Middle frontal gyrus (tissue), 1 donor: ENCODE data around the gene C3orf18.

ENCODE experiments used
- DNase-seq: peaks from one replicate; pipeline ENCODE4 v3.0.0-alpha.2; 2015; ENCODE audit warnings: low spot score; ENCODE audit errors: extremely low spot score

The C3orf18 gene

GRCh38 chr3:50580683-50581458 lies 13.3 kb upstream of the C3orf18 start:
- no peak for DNase-seq

DNA sequence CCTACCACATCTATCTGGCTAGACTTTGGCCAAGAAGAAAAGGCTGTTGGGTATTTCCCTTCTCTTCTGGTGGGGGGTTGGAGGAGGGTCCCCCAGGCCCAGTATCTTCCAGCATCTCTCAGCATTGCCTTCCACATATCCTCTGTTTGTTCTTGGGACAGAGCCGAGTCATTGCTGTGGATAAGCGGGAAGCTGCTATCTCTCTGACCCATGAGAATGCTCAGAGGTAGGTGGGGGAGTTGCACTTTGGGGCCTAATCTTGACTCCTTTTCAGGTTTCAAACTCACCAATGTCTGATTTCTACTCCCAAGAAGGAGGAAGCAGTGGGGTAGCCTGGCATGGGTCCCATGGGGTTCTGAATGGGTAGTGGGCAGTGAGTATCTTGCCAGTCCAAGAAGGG lies 9.8 kb upstream of the C3orf18 start:
- no peak for DNase-seq

- DNase-seq: no peak
Measured at GRCh38 chr3:50575372-50575771, 7.8 kb upstream of the C3orf18 start.

GRCh38 chr3:50574444-50574831 lies 6.9 kb upstream of the C3orf18 start:
- no peak for DNase-seq

GRCh38 chr3:50573566-50574443 lies 6.3 kb upstream of the C3orf18 start:
- no peak for DNase-seq

DNA sequence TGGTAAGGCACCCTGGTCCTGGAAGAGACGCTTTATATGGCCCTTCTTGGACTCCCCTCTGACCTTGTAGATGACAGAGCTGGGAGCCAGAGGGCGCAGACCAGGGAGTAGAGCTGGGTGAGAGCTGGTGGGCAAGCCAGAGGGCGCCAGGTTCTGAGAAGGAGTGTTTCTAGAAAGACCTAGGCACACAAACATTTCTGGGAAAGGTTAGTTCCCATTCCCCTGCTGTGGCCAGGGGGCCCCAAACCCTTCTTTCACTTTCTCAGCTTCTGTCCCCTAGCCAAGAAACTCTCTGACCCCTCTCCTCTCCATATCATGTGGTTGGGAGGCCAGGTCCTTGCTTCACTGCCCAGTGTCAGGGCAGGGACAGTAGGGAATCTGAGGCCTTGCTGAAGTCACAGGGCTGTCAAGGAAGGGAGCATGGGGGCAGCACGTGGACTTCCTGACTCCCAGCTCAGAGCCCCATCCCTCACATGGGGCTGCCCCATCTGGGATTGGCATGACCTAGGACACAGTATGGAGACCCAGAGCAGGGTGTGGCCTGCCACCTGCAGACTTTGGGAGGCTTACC lies 5.3 kb upstream of the C3orf18 start:
- DNase-seq: no peak

DNA sequence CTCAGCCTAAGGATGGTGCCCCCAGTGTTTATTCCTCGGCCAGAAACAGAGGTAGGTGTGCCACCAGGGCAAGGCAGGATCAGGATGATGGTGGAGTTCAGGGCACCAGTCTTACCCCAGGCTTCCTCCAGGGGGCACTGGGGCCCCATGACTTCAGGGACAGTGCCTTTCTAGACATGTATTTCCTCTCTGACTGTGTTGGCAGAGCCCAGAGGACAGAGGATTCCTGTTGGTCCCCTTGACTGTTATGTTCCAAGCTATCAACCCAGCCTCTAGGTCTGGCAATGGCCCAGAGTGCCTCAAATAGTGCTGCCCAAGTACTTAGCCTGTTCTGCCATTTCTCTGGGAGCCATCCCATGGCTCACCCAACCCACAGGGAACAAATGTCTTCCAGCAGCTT lies 4.6 kb upstream of the C3orf18 start:
- peak; percentile 12 for DNase-seq

DNA sequence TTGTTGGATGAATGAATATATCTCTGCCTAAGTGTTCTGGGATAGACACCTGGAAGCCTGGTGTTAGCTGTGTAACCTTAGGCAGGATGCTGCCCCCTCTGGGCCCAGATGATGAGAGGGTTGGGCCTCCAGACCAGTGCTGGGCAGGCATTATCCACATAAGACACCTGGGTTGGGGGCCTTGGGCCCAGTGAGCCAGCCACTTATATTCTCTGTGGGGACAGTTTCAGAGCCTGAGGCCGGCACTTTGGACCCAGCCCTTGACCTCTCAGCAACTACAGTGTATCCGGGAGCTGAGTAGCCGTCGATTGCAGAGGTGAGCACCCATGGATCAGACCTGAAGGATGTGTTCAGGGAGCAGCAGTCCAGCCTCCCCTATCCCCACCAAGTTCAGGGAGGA lies 3.9 kb upstream of the C3orf18 start:
- DNase-seq: no peak

GRCh38 chr3:50570508-50571279 lies 3.1 kb upstream of the C3orf18 start:
- DNase-seq: no peak

DNA sequence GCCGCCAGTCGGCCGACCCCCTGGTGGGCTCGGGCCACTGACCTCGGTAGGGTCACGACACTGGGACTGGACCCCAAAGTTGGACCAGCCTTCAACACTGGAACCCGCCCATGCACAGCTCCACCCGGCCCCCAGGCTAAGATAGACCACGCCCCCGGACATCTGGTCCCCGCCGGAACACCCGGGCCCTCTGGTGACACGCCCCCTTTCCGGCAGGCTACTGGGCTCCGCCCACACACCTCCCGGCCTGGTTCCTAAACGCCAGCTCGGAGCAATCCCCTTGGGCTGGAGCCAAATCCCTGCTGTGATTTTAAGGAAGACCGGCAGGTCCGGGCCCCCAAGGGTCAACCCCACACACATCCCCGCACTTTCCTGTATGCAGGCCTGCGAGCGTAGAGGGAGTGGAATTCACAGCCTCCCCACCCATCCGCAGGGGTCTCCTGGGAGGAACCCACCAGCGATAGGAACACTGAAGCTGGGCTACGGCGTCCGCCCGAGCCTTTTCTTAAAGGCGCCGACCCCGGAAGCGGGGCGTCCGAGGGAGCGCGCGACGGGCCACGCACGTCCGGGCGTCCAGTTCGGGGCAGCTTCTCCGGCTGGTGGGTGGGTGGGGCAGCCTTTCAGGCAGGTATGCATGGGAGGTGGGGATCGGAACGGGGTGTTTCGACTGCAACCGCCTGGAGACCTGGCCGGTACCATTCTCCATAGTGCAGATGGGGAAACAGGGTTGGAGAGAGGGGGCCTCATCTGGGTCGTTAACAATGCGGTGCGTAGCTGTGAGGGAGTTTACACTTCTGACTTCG lies 1.6 kb upstream of the C3orf18 start, which contains the start of gene HEMK1:
Gene HEMK1 (plus strand): TSS at position 576 of the 803 bp plus-strand sequence. CDS start 1,583 bp downstream, outside the sequence.
- DNase-seq: peak; percentile 86

- no peak for DNase-seq
Measured at GRCh38 chr3:50567011-50567385, 549 bp downstream of the C3orf18 start.

DNA sequence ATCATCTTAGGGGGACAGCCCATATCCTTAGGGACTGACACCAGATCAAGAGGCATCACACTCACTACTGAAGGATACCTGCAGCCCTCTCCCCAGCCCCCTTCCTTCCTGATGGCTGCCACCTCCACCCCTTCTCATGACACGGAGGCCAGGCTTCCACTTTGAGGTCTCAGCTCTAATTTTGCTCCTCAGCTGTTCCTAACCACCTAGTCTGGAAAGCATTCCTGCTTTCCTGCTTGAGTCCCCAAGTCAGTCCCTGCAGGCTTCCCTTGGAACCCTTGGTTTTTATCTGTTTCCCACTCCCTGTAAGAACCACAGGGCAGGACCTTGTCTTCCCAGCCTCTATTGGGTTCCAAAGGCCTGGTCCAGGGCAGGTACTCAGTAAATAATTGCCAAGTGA lies 3.2 kb downstream of the C3orf18 start:
- no peak for DNase-seq

DNA sequence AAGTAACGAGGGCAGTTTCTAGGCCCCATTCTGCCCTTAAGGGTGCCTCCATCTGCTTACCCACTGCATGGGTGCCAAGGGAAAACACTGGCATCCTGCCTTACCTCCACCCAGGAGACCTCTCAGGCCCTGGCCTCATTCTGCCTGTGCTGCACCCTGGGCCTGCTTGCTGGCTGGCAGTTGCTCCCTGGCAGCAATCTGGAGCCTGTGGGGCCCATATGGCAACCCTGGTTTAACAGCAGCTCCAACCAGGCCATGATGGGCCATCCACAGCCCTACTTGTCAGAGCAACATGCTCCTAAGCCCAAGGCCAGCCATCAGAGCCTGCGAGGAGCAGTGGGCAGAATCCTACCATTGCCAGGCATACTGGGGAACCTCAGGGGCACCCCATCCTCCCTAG lies 3.7 kb downstream of the C3orf18 start:
- no peak for DNase-seq

GRCh38 chr3:50562861-50563260 lies 4.7 kb downstream of the C3orf18 start:
- DNase-seq: no peak

DNA sequence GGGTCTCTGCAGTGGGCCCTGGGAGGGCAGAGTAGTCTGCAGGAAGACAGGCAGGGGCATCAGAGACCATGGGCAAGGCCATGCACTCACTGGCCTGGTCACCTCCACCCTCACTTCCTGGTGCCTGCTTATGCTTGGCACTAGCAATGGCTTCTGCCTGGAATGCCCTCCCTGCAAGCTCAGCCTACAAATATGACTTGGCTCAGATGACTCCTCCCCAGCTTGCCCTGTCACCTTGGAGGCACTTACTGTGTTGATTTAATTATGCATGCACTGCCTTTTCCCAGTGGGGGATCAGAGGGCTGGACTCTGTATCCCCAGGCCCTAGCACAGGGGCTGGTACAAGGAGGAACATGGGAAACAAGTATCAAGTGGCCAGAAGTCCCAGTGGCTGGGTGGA lies 7.8 kb downstream of the C3orf18 start:
- no peak for DNase-seq

DNA sequence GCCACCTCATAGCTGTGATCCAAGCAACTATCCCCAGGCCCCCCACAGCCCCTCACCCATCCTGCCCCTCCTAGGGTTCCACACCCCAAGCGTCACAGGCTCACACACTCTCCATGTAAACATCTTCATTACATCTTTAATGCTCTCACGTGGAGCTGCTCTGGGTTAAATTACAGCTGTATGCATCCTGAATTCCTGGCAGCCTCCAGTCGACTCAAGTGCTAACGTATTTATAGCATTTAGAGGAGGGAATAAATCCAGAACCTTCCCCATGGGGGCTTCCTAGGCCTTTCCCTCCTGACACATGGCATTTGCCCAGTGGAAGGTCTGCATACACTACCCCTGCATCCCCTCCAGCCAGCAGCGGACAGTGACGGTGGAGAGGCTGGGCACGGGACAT lies 9.6 kb downstream of the C3orf18 start:
- DNase-seq: no peak

GRCh38 chr3:50557106-50557505 lies 10.4 kb downstream of the C3orf18 start:
- no peak for DNase-seq

DNA sequence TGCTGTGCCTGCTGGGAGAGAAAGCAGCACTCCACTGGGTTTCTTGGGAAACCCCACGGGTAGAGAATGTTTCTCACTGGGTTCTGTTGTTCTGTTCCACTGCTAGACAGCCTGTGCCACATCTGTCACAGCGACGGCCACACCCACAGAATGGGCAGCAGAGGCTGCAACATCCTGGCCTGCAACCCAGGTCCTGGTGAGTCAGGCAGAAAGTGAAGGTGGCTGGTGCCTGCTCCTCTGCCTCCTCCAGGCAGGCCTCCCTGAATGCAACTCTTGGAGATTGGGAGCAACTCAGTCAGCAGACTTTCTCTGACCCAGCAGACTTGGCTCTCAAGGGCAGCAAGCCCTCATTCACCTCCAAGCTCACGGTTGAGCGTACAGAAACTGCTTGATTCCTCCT lies 13.0 kb downstream of the C3orf18 start:
- no peak for DNase-seq

DNA sequence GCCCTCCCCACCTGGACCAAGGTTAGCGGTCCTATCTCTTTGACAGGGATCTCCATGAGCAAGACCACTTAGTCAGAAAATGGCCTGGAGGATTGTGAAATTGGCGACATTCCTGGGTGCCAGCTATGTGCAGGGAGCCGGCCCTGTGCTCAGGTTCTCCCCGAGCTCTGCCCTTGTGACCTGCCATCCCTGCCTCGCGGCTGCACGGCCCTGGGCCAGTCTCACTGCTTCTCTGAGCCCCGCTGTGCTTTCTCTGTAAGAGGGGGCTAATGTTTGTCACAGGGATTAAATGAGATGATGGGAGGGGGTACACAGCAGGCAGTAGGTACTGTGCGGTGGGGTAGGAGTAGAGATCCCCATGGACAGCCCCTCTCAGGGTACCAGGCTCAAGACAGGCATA lies 14.9 kb downstream of the C3orf18 start:
- DNase-seq: no peak

- DNase-seq: no peak
Measured at GRCh38 chr3:50551681-50552435, 15.7 kb downstream of the C3orf18 start.
